IMR-90 (cell line): Measurements from ENCODE around the gene CBL. TPM values are rescaled to one million over a fixed set of nuclear protein-coding genes. Genes with fewer than 3 reads are reported as not detected.

Experiments used
- ATAC-seq: fragments of 200-7000 bp; cut with Tn5 transposase; 2 replicates; pipeline ENCODE4 v1.9.1; 2020; ENCODE audit warnings: low read depth, mild to moderate bottlenecking, moderate library complexity
- BruUV-seq: library from RNA; stranded (reverse); fragments of 400-500 nt; replicated peaks from 2 replicates; lab custom pipeline; 2021; lab: Mats Ljungman, UMichigan
- CTCF ChIA-PET: fragments of 300-600 bp; formaldehyde crosslinking; extraction: SDS; loops from one replicate; lab custom pipeline; 2021; ENCODE audit warnings: antibody characterized with exemption; lab: Yijun Ruan, JAX
- POLR2A ChIA-PET: fragments of 300-600 bp; sonication (Branson Sonifier 250); formaldehyde crosslinking; loops from one replicate; lab custom pipeline; 2022; ENCODE audit warnings: antibody characterized with exemption; ENCODE audit not compliant: unreplicated experiment; lab: Charles Lee
- DNase-seq: peaks from one replicate; pipeline ENCODE4 v3.0.0; 2013
- H2AFZ ChIP-seq: replicated peaks from 2 replicates; pipeline ENCODE3; 2013; ENCODE audit warnings: low read length, mild to moderate bottlenecking; ENCODE audit not compliant: poor library complexity
- H2AK5ac ChIP-seq: 2 replicates; pipeline ENCODE4 v1.6.1; 2013; ENCODE audit warnings: low read depth, low read length, inconsistent platforms
- H2AK9ac ChIP-seq: replicated peaks from 2 replicates; pipeline ENCODE3; 2013; ENCODE audit warnings: mild to moderate bottlenecking, low read depth, low read length, moderate library complexity; ENCODE audit not compliant: poor library complexity
- H2BK120ac ChIP-seq: 2 replicates; pipeline ENCODE4 v1.6.1; 2013; ENCODE audit warnings: low read depth, low read length, inconsistent platforms
- H2BK15ac ChIP-seq: 3 replicates; pipeline ENCODE4 v1.6.1; 2013; ENCODE audit warnings: low read depth, low read length, inconsistent platforms
- H2BK20ac ChIP-seq: 2 replicates; pipeline ENCODE4 v1.6.1; 2013; ENCODE audit warnings: low read depth, mild to moderate bottlenecking, inconsistent platforms, low read length, moderate library complexity
- H2BK5ac ChIP-seq: 2 replicates; pipeline ENCODE4 v1.6.1; 2013; ENCODE audit warnings: mild to moderate bottlenecking, low read depth, low read length, inconsistent platforms; ENCODE audit not compliant: poor library complexity, severe bottlenecking
- H3K14ac ChIP-seq: replicated peaks from 2 replicates; pipeline ENCODE4 v1.6.1; 2013; ENCODE audit warnings: low read depth, low read length, inconsistent platforms
- H3K18ac ChIP-seq: 2 replicates; pipeline ENCODE4 v1.6.1; 2013; ENCODE audit warnings: low read depth, low read length, control low read depth
- H3K23ac ChIP-seq: 2 replicates; pipeline ENCODE4 v1.6.1; 2013; ENCODE audit warnings: low read depth, low read length, inconsistent platforms
- H3K27ac ChIP-seq: 2 replicates; pipeline ENCODE4 v1.5.1; 2013; ENCODE audit warnings: mild to moderate bottlenecking, control low read depth, low read length; ENCODE audit not compliant: insufficient read depth
- H3K27me3 ChIP-seq: 2 replicates; pipeline ENCODE4 v1.6.1; 2013; ENCODE audit warnings: low read length; ENCODE audit not compliant: control insufficient read depth, insufficient read depth
- H3K36me3 ChIP-seq: 2 replicates; pipeline ENCODE4 v1.6.1; 2013; ENCODE audit warnings: low read length, mixed read lengths; ENCODE audit not compliant: control insufficient read depth, insufficient read depth
- H3K4ac ChIP-seq: 2 replicates; pipeline ENCODE4 v1.6.1; 2013; ENCODE audit warnings: low read depth, low read length, inconsistent platforms
- H3K4me1 ChIP-seq: 2 replicates; pipeline ENCODE4 v1.6.1; 2013; ENCODE audit warnings: low read length, mixed read lengths; ENCODE audit not compliant: control insufficient read depth, insufficient read depth
- H3K4me2 ChIP-seq: 2 replicates; pipeline ENCODE4 v1.6.1; 2013; ENCODE audit warnings: low read depth, mild to moderate bottlenecking, control low read depth, low read length, moderate library complexity
- H3K4me3 ChIP-seq: 2 replicates; pipeline ENCODE4 v1.5.1; 2013; ENCODE audit warnings: low read depth, mild to moderate bottlenecking, control low read depth, low read length, moderate library complexity; ENCODE audit not compliant: insufficient read depth
- H3K56ac ChIP-seq: 2 replicates; pipeline ENCODE4 v1.6.1; 2013; ENCODE audit warnings: low read length, inconsistent platforms; ENCODE audit not compliant: insufficient read depth; ENCODE audit errors: extremely low read depth
- H3K79me1 ChIP-seq, 2 experiments: 2 replicates each; pipeline ENCODE4 v1.6.1; 2013; ENCODE audit warnings: low read length in 2 of 2, inconsistent platforms in 1 of 2, low read depth in 1 of 2
- H3K9ac ChIP-seq: 2 replicates; pipeline ENCODE4 v1.6.1; 2013; ENCODE audit warnings: low read depth, low read length, control low read depth
- H3K9me1 ChIP-seq: 2 replicates; pipeline ENCODE4 v1.6.1; 2013; ENCODE audit warnings: low read length, inconsistent platforms; ENCODE audit not compliant: insufficient read depth
- H3K9me3 ChIP-seq: 2 replicates; pipeline ENCODE4 v1.6.1; 2013; ENCODE audit warnings: low read length; ENCODE audit not compliant: control insufficient read depth, insufficient read depth
- H4K20me1 ChIP-seq: 2 replicates; pipeline ENCODE4 v1.6.1; 2013; ENCODE audit warnings: low read length, inconsistent platforms; ENCODE audit not compliant: insufficient read depth
- H4K5ac ChIP-seq: 2 replicates; pipeline ENCODE4 v1.6.1; 2013; ENCODE audit warnings: mild to moderate bottlenecking, low read depth, low read length, control low read depth
- H4K8ac ChIP-seq, 2 experiments: 2 replicates each; pipeline ENCODE4 v1.6.1; 2013; ENCODE audit warnings: low read depth in 2 of 2, low read length in 2 of 2, control low read depth in 1 of 2, inconsistent platforms in 1 of 2
- H4K91ac ChIP-seq: 2 replicates; pipeline ENCODE4 v1.6.1; 2013; ENCODE audit warnings: low read depth, low read length, inconsistent platforms; ENCODE audit not compliant: insufficient read depth
- BHLHE40 ChIP-seq: fragments of 150-350 bp; IDR thresholded peaks from 2 replicates; pipeline ENCODE4 v1.6.1; 2016; ENCODE audit warnings: mild to moderate bottlenecking, low read depth, low read length
- CEBPB ChIP-seq: IDR thresholded peaks from 2 replicates; pipeline ENCODE4 v1.6.1; 2012; ENCODE audit warnings: low read depth, low read length, improper control_type of control experiment
- CHD1 ChIP-seq: IDR thresholded peaks from 2 replicates; pipeline ENCODE4 v1.6.1; 2012; ENCODE audit warnings: low read depth, low read length, improper control_type of control experiment
- CTCF ChIP-seq: conservative IDR thresholded peaks from 2 replicates; pipeline ENCODE4 v1.5.1; 2012; ENCODE audit warnings: mild to moderate bottlenecking, low read depth, low read length, improper control_type of control experiment
- ELK1 ChIP-seq: fragments of 150-350 bp; IDR thresholded peaks from 2 replicates; pipeline ENCODE4 v1.6.1; 2016; ENCODE audit warnings: low read depth, mild to moderate bottlenecking, low read length, moderate library complexity, borderline replicate concordance
- FOS ChIP-seq: fragments of 150-350 bp; IDR thresholded peaks from 2 replicates; pipeline ENCODE4 v1.6.1; 2016; ENCODE audit warnings: low read depth, low read length
- MAFK ChIP-seq: IDR thresholded peaks from 2 replicates; pipeline ENCODE4 v1.6.1; 2012; ENCODE audit warnings: low read depth, low read length, improper control_type of control experiment
- MAZ ChIP-seq: IDR thresholded peaks from 2 replicates; pipeline ENCODE4 v1.6.1; 2012; ENCODE audit warnings: low read depth, mild to moderate bottlenecking, low read length, improper control_type of control experiment, moderate library complexity, borderline replicate concordance
- MXI1 ChIP-seq: IDR thresholded peaks from 2 replicates; pipeline ENCODE4 v1.6.1; 2012; ENCODE audit warnings: low read depth, mild to moderate bottlenecking, low read length, moderate library complexity, borderline replicate concordance
- NFE2L2 ChIP-seq: fragments of 150-350 bp; IDR thresholded peaks from 2 replicates; pipeline ENCODE4 v1.6.1; 2016; ENCODE audit warnings: low read depth, mild to moderate bottlenecking, low read length
- POLR2A ChIP-seq: IDR thresholded peaks from 2 replicates; pipeline ENCODE4 v1.6.1; 2012; ENCODE audit warnings: mild to moderate bottlenecking, low read depth, low read length
- RAD21 ChIP-seq: IDR thresholded peaks from 2 replicates; pipeline ENCODE4 v1.6.1; 2012; ENCODE audit warnings: low read length, improper control_type of control experiment
- RCOR1 ChIP-seq: IDR thresholded peaks from 2 replicates; pipeline ENCODE4 v1.6.1; 2012; ENCODE audit warnings: mild to moderate bottlenecking, low read length, improper control_type of control experiment; ENCODE audit not compliant: insufficient replicate concordance
- RFX5 ChIP-seq: IDR thresholded peaks from 2 replicates; pipeline ENCODE4 v1.8.0; 2012; ENCODE audit warnings: low read depth, mild to moderate bottlenecking, low read length, moderate library complexity
- SMC3 ChIP-seq: fragments of 150-350 bp; IDR thresholded peaks from 2 replicates; pipeline ENCODE4 v1.6.1; 2016; ENCODE audit warnings: low read depth, mild to moderate bottlenecking, antibody characterized with exemption, low read length, moderate library complexity
- USF2 ChIP-seq: fragments of 150-350 bp; IDR thresholded peaks from 2 replicates; pipeline ENCODE4 v1.6.1; 2017; ENCODE audit warnings: mild to moderate bottlenecking, antibody characterized with exemption, low read length, low read depth
- WGBS, 2 experiments: methylation state at CpG; one replicate each; pipeline versions ENCODE4 v1.1.5 to v1.1.7; 2013; ENCODE audit warnings: missing lambda C conversion rate in 2 of 2; ENCODE audit not compliant: insufficient read length in 1 of 2; ENCODE audit errors: extremely low coverage in 2 of 2; 5-methylcytosine and 5-hydroxymethylcytosine counted together
- dilution Hi-C: fragments of 300-500 bp; cut with HindIII; formaldehyde crosslinking; loops from one replicate; pipeline ENCODE4 v1.14.3; 2018; ENCODE audit warnings: low sequenced_read_pairs; ENCODE audit not compliant: unreplicated experiment
- in situ Hi-C: fragments of 300-500 bp; cut with MboI; formaldehyde crosslinking; loops from 3 replicates; pipeline ENCODE4 v1.14.3; 2019; ENCODE audit warnings: low sequenced_read_pairs, inconsistent platforms, mixed read lengths
- intact Hi-C: fragments of 100-400 bp; cut with micrococcal nuclease; formaldehyde crosslinking; loops from 2 replicates; pipeline ENCODE4 v1.10.0; 2022
- polyA plus RNA-seq, 3 experiments: library from polyadenylated mRNA; depleted of rRNA; stranded (reverse); fragments of >200 nt; gene quantifications; 2 replicates each; pipeline ENCODE4 v1.2.3, GENCODE V29; 2012; ENCODE audit warnings: low replicate concordance in 1 of 3
- total RNA-seq: library from RNA; depleted of rRNA; stranded (reverse); fragments of >200 nt; gene quantifications from 2 replicates; pipeline ENCODE4 v1.2.3, GENCODE V29; 2012

The CBL gene
- total and polyA plus RNA-seq, 2 of the 4 experiments (the other 2 are of a cell fraction) = 6.1 to 11.8 TPM

GRCh38 chr11:119189393-119189792 lies 16.7 kb upstream of the CBL start:
- POLR2A ChIA-PET = no interaction called here

More at GRCh38 chr11:119189393-119189792, 16.7 kb upstream of the CBL start:
- Histone ChIP-seq H2AK9ac (no peak overlapping the region), H3K4ac (no peak overlapping the region), H4K91ac (no peak overlapping the region), H3K9me1 (no peaks in the 10 kb centered on the region; the same call in 1 of the 2 replicates), H3K9ac (no peak overlapping the region), H3K27me3 (peaks cover 28% of the 10 kb centered on the region), H3K14ac (no peak overlapping the region), H3K36me3 (no peaks in the 10 kb centered on the region), H2AFZ (peak overlapping the region; percentile 41), H2AK5ac (no peak overlapping the region), H4K8ac (no peak overlapping the region), H3K23ac (no peak overlapping the region), H3K4me3 (no peak overlapping the region), H3K9me3 (no peaks in the 10 kb centered on the region), H3K4me1 (no peaks in the 10 kb centered on the region), H3K79me1 (no peaks in the 10 kb centered on the region), H2BK20ac (no peak overlapping the region), H2BK5ac (no peak overlapping the region), H2BK15ac (no peak overlapping the region), H3K18ac (no peak overlapping the region), H4K5ac (no peak overlapping the region), H3K56ac (no peak overlapping the region), H2BK120ac (no peak overlapping the region), H3K27ac (no peak overlapping the region), H3K4me2 (no peak overlapping the region), H4K20me1 (no peaks in the 10 kb centered on the region)
- ATAC-seq (no peak), DNase-seq (no peak)
- intact Hi-C loops (no loop called here), in situ Hi-C loops (no loop called here), dilution Hi-C loops (no loop called here)
- TF ChIP-seq CTCF = no peak
- no peak for TF ChIP-seq USF2
- TF ChIP-seq RAD21 = no peak
- no peak for TF ChIP-seq SMC3
- TF ChIP-seq CEBPB = no peak
- no peak for TF ChIP-seq POLR2A
- no peak for TF ChIP-seq RFX5
- no peak for TF ChIP-seq MXI1
- no peak for TF ChIP-seq RCOR1
- TF ChIP-seq MAFK = no peak
- no peak for TF ChIP-seq ELK1
- no peak for TF ChIP-seq FOS
- TF ChIP-seq MAZ = no peak
- TF ChIP-seq CHD1 = no peak
- no peak for TF ChIP-seq BHLHE40
- TF ChIP-seq NFE2L2 = no peak
- no TSS peak for BruUV-seq
- WGBS, 2 experiments = 83% methylated on average over 1 of the region's 4 CpGs; no CpG with 5 or more reads in 1 of the 2 experiments
- CTCF ChIA-PET = no interaction called here
